ENCODE results near the gene JAZF1. TPM values are rescaled to one million over a fixed set of nuclear protein-coding genes. Genes with fewer than 3 reads are reported as not detected.

The JAZF1 gene
- total and polyA plus RNA-seq, 2 experiments from 2014 or later = 13.8 to 19.6 TPM

- peaks cover 78% of the 10 kb centered on the region for H3K79me2 ChIP-seq (ENCODE audit: insufficient read depth)
- peaks cover 43% of the 10 kb centered on the region for H3F3A ChIP-seq (ENCODE audit: insufficient read depth)
- H3K9me3 ChIP-seq (ENCODE audit: low read depth) = no peaks in the 10 kb centered on the region
- DNase-seq = peak; percentile 40
- H4K20me1 ChIP-seq (ENCODE audit: insufficient read depth) = no peaks in the 10 kb centered on the region
- no peaks in the 10 kb centered on the region for H3K9me2 ChIP-seq (ENCODE audit: insufficient read depth)
- H3K27me3 ChIP-seq (replicated peaks; ENCODE audit: insufficient read depth) = no peaks in the 10 kb centered on the region
- H3K4me2 ChIP-seq (ENCODE audit: unreplicated experiment) = peak overlapping the region; percentile 24
- H3K4me3 ChIP-seq = no peak overlapping the region
- no peak overlapping the region for H2AFZ ChIP-seq
- H3K9ac ChIP-seq = no peak overlapping the region
- H3K27ac ChIP-seq = peak overlapping the region; percentile 16
- in situ Hi-C loops (cut with MboI) = no loop called here
- H3K4me1 ChIP-seq (ENCODE audit: insufficient read depth) = peaks cover 56% of the 10 kb centered on the region
- TF ChIP-seq EZH2 (IDR thresholded peaks at IDR 0.05; ENCODE audit: insufficient read depth, poor library complexity, severe bottlenecking) (no peak), EZH2phosphoT487 (IDR thresholded peaks at IDR 0.05; ENCODE audit: insufficient read depth, low read depth) (no peak)
- 55 to 57% methylated on average over 4 of the region's 4 CpGs for WGBS, 2 experiments (ENCODE audit: low coverage in 1 of 2, low lambda C conversion rate in 2 of 2, missing lambda C conversion rate in 2 of 2)
- H3K36me3 ChIP-seq (ENCODE audit: low read depth) = no peaks in the 10 kb centered on the region
Measured at GRCh38 chr7:28160551-28160991, 20.0 kb downstream of the JAZF1 start.

GRCh38 chr7:28157831-28158416 is 22.7 kb downstream of the JAZF1 start:
- no peak overlapping the region for H3K9ac ChIP-seq
- peaks cover 35% of the 10 kb centered on the region for H3F3A ChIP-seq (ENCODE audit: insufficient read depth)
- no peak for DNase-seq
- H3K4me1 ChIP-seq (ENCODE audit: insufficient read depth) = peaks cover 52% of the 10 kb centered on the region
- H4K20me1 ChIP-seq (ENCODE audit: insufficient read depth) = no peaks in the 10 kb centered on the region
- H3K4me3 ChIP-seq = no peak overlapping the region
- H3K9me2 ChIP-seq (ENCODE audit: insufficient read depth) = peaks cover 3% of the 10 kb centered on the region; the same call in 1 of the 2 replicates
- H2AFZ ChIP-seq = no peak overlapping the region
- TF ChIP-seq EZH2 (IDR thresholded peaks at IDR 0.05; ENCODE audit: insufficient read depth, poor library complexity, severe bottlenecking) = no peak
- no peak for TF ChIP-seq EZH2phosphoT487 (IDR thresholded peaks at IDR 0.05; ENCODE audit: insufficient read depth, low read depth)
- no peak overlapping the region for H3K4me2 ChIP-seq (ENCODE audit: unreplicated experiment)
- peaks cover 75% of the 10 kb centered on the region for H3K79me2 ChIP-seq (ENCODE audit: insufficient read depth)
- in situ Hi-C loops (cut with MboI) = no loop called here
- 86 to 90% methylated on average over 7 of the region's 7 CpGs for WGBS, 2 experiments (ENCODE audit: low coverage in 1 of 2, low lambda C conversion rate in 2 of 2, missing lambda C conversion rate in 2 of 2)
- no peaks in the 10 kb centered on the region for H3K36me3 ChIP-seq (ENCODE audit: low read depth)
- no peaks in the 10 kb centered on the region for H3K9me3 ChIP-seq (ENCODE audit: low read depth)
- no peaks in the 10 kb centered on the region for H3K27me3 ChIP-seq (replicated peaks; ENCODE audit: insufficient read depth)
- no peak overlapping the region for H3K27ac ChIP-seq

- Histone ChIP-seq H3K9ac (no peak overlapping the region), H3K27me3 (replicated peaks; ENCODE audit: insufficient read depth) (no peaks in the 10 kb centered on the region), H3K27ac (no peak overlapping the region), H3K9me3 (ENCODE audit: low read depth) (no peaks in the 10 kb centered on the region), H4K20me1 (ENCODE audit: insufficient read depth) (no peaks in the 10 kb centered on the region), H3K4me3 (no peak overlapping the region), H3K9me2 (ENCODE audit: insufficient read depth) (peaks cover 3% of the 10 kb centered on the region; the same call in 1 of the 2 replicates), H2AFZ (no peak overlapping the region), H3K4me1 (ENCODE audit: insufficient read depth) (peaks cover 54% of the 10 kb centered on the region), H3K36me3 (ENCODE audit: low read depth) (no peaks in the 10 kb centered on the region), H3F3A (ENCODE audit: insufficient read depth) (peaks cover 42% of the 10 kb centered on the region), H3K4me2 (ENCODE audit: unreplicated experiment) (peak overlapping the region; percentile 7), H3K79me2 (ENCODE audit: insufficient read depth) (peaks cover 74% of the 10 kb centered on the region)
- in situ Hi-C loops (cut with MboI) = no loop called here
- DNase-seq = peak; percentile 18
- 69% methylated on average over 6 of the region's 6 CpGs for WGBS, 2 experiments (ENCODE audit: low coverage in 1 of 2, low lambda C conversion rate in 2 of 2, missing lambda C conversion rate in 2 of 2)
- TF ChIP-seq EZH2 (IDR thresholded peaks at IDR 0.05; ENCODE audit: insufficient read depth, poor library complexity, severe bottlenecking) = no peak
- TF ChIP-seq EZH2phosphoT487 (IDR thresholded peaks at IDR 0.05; ENCODE audit: insufficient read depth, low read depth) = no peak
Measured at GRCh38 chr7:28157076-28157745, 23.4 kb downstream of the JAZF1 start.

- Histone ChIP-seq H3K27me3 (replicated peaks; ENCODE audit: insufficient read depth) (no peaks in the 10 kb centered on the region), H3K9me2 (ENCODE audit: insufficient read depth) (peaks cover 3% of the 10 kb centered on the region; the same call in 1 of the 2 replicates), H3K36me3 (ENCODE audit: low read depth) (no peaks in the 10 kb centered on the region), H3K9ac (no peak overlapping the region), H2AFZ (no peak overlapping the region), H4K20me1 (ENCODE audit: insufficient read depth) (no peaks in the 10 kb centered on the region), H3K4me1 (ENCODE audit: insufficient read depth) (peaks cover 62% of the 10 kb centered on the region), H3F3A (ENCODE audit: insufficient read depth) (peaks cover 43% of the 10 kb centered on the region), H3K4me2 (ENCODE audit: unreplicated experiment) (peak overlapping the region; percentile 50), H3K4me3 (0 out of 2 replicates have a peak overlapping the region, but pooled peaks have one; percentile 10), H3K79me2 (ENCODE audit: insufficient read depth) (peaks cover 71% of the 10 kb centered on the region), H3K9me3 (ENCODE audit: low read depth) (no peaks in the 10 kb centered on the region), H3K27ac (peak overlapping the region; percentile 51)
- WGBS, 2 experiments (ENCODE audit: low coverage in 1 of 2, low lambda C conversion rate in 2 of 2, missing lambda C conversion rate in 2 of 2) = 82 to 92% methylated on average over 4 of the region's 4 CpGs
- in situ Hi-C loops (cut with MboI) = no loop called here
- TF ChIP-seq EZH2 (IDR thresholded peaks at IDR 0.05; ENCODE audit: insufficient read depth, poor library complexity, severe bottlenecking) = no peak
- TF ChIP-seq EZH2phosphoT487 (IDR thresholded peaks at IDR 0.05; ENCODE audit: insufficient read depth, low read depth) = no peak
- no peak for DNase-seq
Measured at GRCh38 chr7:28156401-28156800, 24.2 kb downstream of the JAZF1 start.

Data from GM23248 (cell line).